SK-N-SH (cell line): ENCODE measurements around the gene MRPS2. TPM values are rescaled to one million over a fixed set of nuclear protein-coding genes. Genes with fewer than 3 reads are reported as not detected.

Experiments used
- CTCF ChIA-PET: fragments of 300-600, 350-600 bp; formaldehyde crosslinking; extraction: SDS; loops from one replicate; lab custom pipeline; 2021; lab: Yijun Ruan, JAX
- POLR2A ChIA-PET: fragments of 350-600 bp; sonication (Branson Sonifier 250); formaldehyde crosslinking; extraction: SDS; loops from one replicate; lab custom pipeline; 2020; ENCODE audit warnings: antibody characterized with exemption, inconsistent platforms; lab: Yijun Ruan, JAX
- DNase-seq: peaks from one replicate; pipeline ENCODE4 v3.0.0; 2012
- H2AFZ ChIP-seq: fragments of 200-600 bp; sonication (generic); 2 replicates; pipeline ENCODE4 v1.8.1; 2016; ENCODE audit warnings: antibody characterized with exemption, mild to moderate bottlenecking, low read depth
- H3F3A ChIP-seq: fragments of 200-600 bp; sonication (generic); replicated peaks from 2 replicates; pipeline ENCODE3; 2016; ENCODE audit warnings: antibody characterized with exemption, mild to moderate bottlenecking; ENCODE audit not compliant: insufficient read depth
- H3K27ac ChIP-seq, 2 experiments: fragments of 200-500 bp in 1 of 2; fragments of 200-600 bp in 1 of 2; sonication (Bioruptor generic) in 1 of 2; sonication (generic), shearing (Covaris generic) in 1 of 2; 2 replicates each; pipeline versions ENCODE4 v1.5.1 to v1.6.1; 2014 to 2016; ENCODE audit warnings: low read depth in 2 of 2, inconsistent platforms in 1 of 2, low read length in 1 of 2, mild to moderate bottlenecking in 1 of 2, mixed read lengths in 1 of 2
- H3K27me3 ChIP-seq: fragments of 200-600 bp; sonication (generic), shearing (Covaris generic); 2 replicates; pipeline ENCODE4 v1.6.1; 2016; ENCODE audit warnings: mixed run types; ENCODE audit not compliant: insufficient read depth
- H3K36me3 ChIP-seq, 2 experiments: fragments of 200-500 bp in 1 of 2; fragments of 200-600 bp in 1 of 2; sonication (Bioruptor generic) in 1 of 2; sonication (generic) in 1 of 2; replicated peaks in 1 of 2; 2 replicates each; pipeline versions ENCODE3 to v1.5.1; 2014 to 2016; ENCODE audit warnings: low read length in 1 of 2, mild to moderate bottlenecking in 1 of 2; ENCODE audit not compliant: insufficient read depth in 2 of 2, control insufficient read depth in 1 of 2
- H3K4me1 ChIP-seq, 2 experiments: fragments of 200-500 bp in 1 of 2; fragments of 200-600 bp in 1 of 2; sonication (Bioruptor generic) in 1 of 2; sonication (generic), shearing (Covaris generic) in 1 of 2; 2 replicates each; pipeline versions ENCODE4 v1.5.1 to v1.6.1; 2014 to 2016; ENCODE audit warnings: low read depth in 1 of 2, low read length in 1 of 2, mixed run types in 1 of 2; ENCODE audit not compliant: insufficient read depth in 2 of 2, control insufficient read depth in 1 of 2
- H3K4me2 ChIP-seq: fragments of 200-600 bp; sonication (generic), shearing (Covaris generic); 2 replicates; pipeline ENCODE4 v1.6.1; 2017; ENCODE audit warnings: mixed run types
- H3K4me3 ChIP-seq, 2 experiments: fragments of 200-500 bp in 1 of 2; fragments of 200-600 bp in 1 of 2; sonication (Bioruptor generic) in 1 of 2; sonication (generic), shearing (Covaris generic) in 1 of 2; 2 replicates each; pipeline versions ENCODE4 v1.5.1 to v1.8.1; 2014 to 2016; ENCODE audit warnings: low read depth in 2 of 2, inconsistent platforms in 1 of 2, low read length in 1 of 2, mild to moderate bottlenecking in 1 of 2, mixed read lengths in 1 of 2, moderate library complexity in 1 of 2
- H3K79me2 ChIP-seq: fragments of 200-600 bp; sonication (generic); 2 replicates; pipeline ENCODE4 v1.8.1; 2017; ENCODE audit warnings: mild to moderate bottlenecking; ENCODE audit not compliant: insufficient read depth
- H3K9ac ChIP-seq: fragments of 200-600 bp; sonication (generic); 2 replicates; pipeline ENCODE4 v1.6.1; 2017; ENCODE audit warnings: mixed run types
- H3K9me2 ChIP-seq: fragments of 200-600 bp; sonication (generic); 2 replicates; pipeline ENCODE4 v1.6.1; 2017; ENCODE audit warnings: mixed run types
- H3K9me3 ChIP-seq: fragments of 200-600 bp; sonication (generic); 2 replicates; pipeline ENCODE4 v1.6.1; 2017; ENCODE audit warnings: mixed run types, mild to moderate bottlenecking, moderate library complexity
- H4K20me1 ChIP-seq: fragments of 200-600 bp; sonication (generic); 2 replicates; pipeline ENCODE4 v1.6.1; 2017; ENCODE audit warnings: mild to moderate bottlenecking, mixed run types; ENCODE audit not compliant: insufficient read depth
- CHD2 ChIP-seq: fragments of 150-350 bp; IDR thresholded peaks from 2 replicates; pipeline ENCODE4 v1.6.1; 2018; ENCODE audit warnings: low read length; ENCODE audit not compliant: partially characterized antibody
- CTCF ChIP-seq: fragments of 200-600 bp; sonication (generic); IDR thresholded peaks from 2 replicates; pipeline ENCODE4 v1.6.1; 2017; ENCODE audit warnings: antibody characterized with exemption, mild to moderate bottlenecking, moderate library complexity
- EP300 ChIP-seq, 2 experiments: IDR thresholded peaks; 2 replicates each; pipeline versions ENCODE4 v1.4.0 to v1.6.1; 2012; ENCODE audit warnings: borderline replicate concordance in 1 of 2, low read depth in 1 of 2, low read length in 1 of 2
- EZH2phosphoT487 ChIP-seq: fragments of 200-600 bp; sonication (generic); IDR thresholded peaks from 2 replicates; pipeline ENCODE4 v1.6.1; 2017; ENCODE audit warnings: low read depth, mixed run types, mild to moderate bottlenecking, antibody characterized with exemption, moderate library complexity, borderline replicate concordance
- FOSL2 ChIP-seq: IDR thresholded peaks from 2 replicates; pipeline ENCODE4 v1.4.0; 2012; ENCODE audit warnings: low read depth, mild to moderate bottlenecking, moderate library complexity, borderline replicate concordance
- FOXM1 ChIP-seq: IDR thresholded peaks from 2 replicates; pipeline ENCODE4 v1.4.0; 2012; ENCODE audit warnings: low read depth, mild to moderate bottlenecking
- GABPA ChIP-seq: IDR thresholded peaks from 2 replicates; pipeline ENCODE4 v1.4.0; 2012; ENCODE audit warnings: low read depth, mild to moderate bottlenecking
- MAX ChIP-seq: IDR thresholded peaks from 2 replicates; pipeline ENCODE4 v1.4.0; 2012; ENCODE audit warnings: low read depth
- MEF2A ChIP-seq: IDR thresholded peaks from 2 replicates; pipeline ENCODE4 v1.4.0; 2012; ENCODE audit warnings: low read depth, borderline replicate concordance
- MXI1 ChIP-seq: IDR thresholded peaks from 2 replicates; pipeline ENCODE4 v1.6.1; 2012; ENCODE audit warnings: mild to moderate bottlenecking, low read depth, low read length, improper control_type of control experiment
- RAD21 ChIP-seq: IDR thresholded peaks from 2 replicates; pipeline ENCODE4 v1.6.1; 2012; ENCODE audit warnings: mild to moderate bottlenecking, low read length
- REST ChIP-seq: IDR thresholded peaks from 2 replicates; pipeline ENCODE4 v1.6.1; 2012; ENCODE audit warnings: mild to moderate bottlenecking, low read depth, low read length, moderate library complexity
- RFX5 ChIP-seq: IDR thresholded peaks from 2 replicates; pipeline ENCODE4 v1.6.1; 2012; ENCODE audit warnings: mild to moderate bottlenecking, improper control_type of control experiment, low read length
- RXRA ChIP-seq: IDR thresholded peaks from 2 replicates; pipeline ENCODE4 v1.4.0; 2012; ENCODE audit warnings: low read depth, mild to moderate bottlenecking, borderline replicate concordance
- SIN3A ChIP-seq: IDR thresholded peaks from 2 replicates; pipeline ENCODE4 v1.6.1; 2012; ENCODE audit warnings: low read depth, mild to moderate bottlenecking, low read length, moderate library complexity, borderline replicate concordance
- SMC3 ChIP-seq: IDR thresholded peaks from 2 replicates; pipeline ENCODE4 v1.6.1; 2012; ENCODE audit warnings: low read depth, low read length, improper control_type of control experiment
- TEAD4 ChIP-seq: IDR thresholded peaks from 2 replicates; pipeline ENCODE4 v1.4.0; 2012; ENCODE audit warnings: mild to moderate bottlenecking, borderline replicate concordance; ENCODE audit not compliant: insufficient read depth
- USF1 ChIP-seq: IDR thresholded peaks from 2 replicates; pipeline ENCODE4 v1.4.0; 2012; ENCODE audit warnings: low read depth, borderline replicate concordance
- USF2 ChIP-seq: fragments of 150-350 bp; IDR thresholded peaks from 2 replicates; pipeline ENCODE4 v1.6.1; 2017; ENCODE audit warnings: antibody characterized with exemption, low read length, low read depth, borderline replicate concordance
- ZBTB33 ChIP-seq: IDR thresholded peaks from 2 replicates; pipeline ENCODE4 v1.4.0; 2012; ENCODE audit warnings: low read depth, borderline replicate concordance
- WGBS: methylation state at CpG from one replicate; pipeline ENCODE4 v1.1.6; 2017; ENCODE audit warnings: low lambda C conversion rate; 5-methylcytosine and 5-hydroxymethylcytosine counted together
- polyA plus RNA-seq, 3 experiments: library from polyadenylated mRNA; depleted of rRNA; stranded (reverse); fragments of >200 nt; gene quantifications; 2 replicates each; pipeline ENCODE4 v1.2.3, GENCODE V29; 2012

Gene MRPS2
- polyA plus RNA-seq, 1 of the 3 experiments (the other 2 are of a cell fraction), result 113 TPM

- Histone ChIP-seq H3K4me2 (no peak overlapping the region), H3K4me3 (no peak overlapping the region), H3K79me2 (no peaks in the 10 kb centered on the region), H3K4me1 (no peaks in the 10 kb centered on the region), H3K27me3 (no peaks in the 10 kb centered on the region), H3K9me2 (no peaks in the 10 kb centered on the region), H3K9me3 (no peaks in the 10 kb centered on the region), H2AFZ (no peak overlapping the region), H3K27ac (no peak overlapping the region), H3K36me3 (no peaks in the 10 kb centered on the region), H3K9ac (no peak overlapping the region), H3F3A (no peaks in the 10 kb centered on the region), H4K20me1 (no peaks in the 10 kb centered on the region)
- ChIA-PET POLR2A (no interaction called here), CTCF (interaction anchor here (1.8 kb wide), 1 partner anchor 27 kb away, joined by 8 read pairs; no protein-coding TSS in a partner anchor)
- DNase-seq, result no peak
- 68% methylated on average over 5 of the region's 10 CpGs for WGBS
- no peak for TF ChIP-seq EZH2phosphoT487
- TF ChIP-seq CTCF, result no peak
- no peak for TF ChIP-seq MEF2A
- no peak for TF ChIP-seq TEAD4
- TF ChIP-seq MAX, result no peak
- TF ChIP-seq USF1, result no peak
- TF ChIP-seq REST, result no peak
- TF ChIP-seq SIN3A, result no peak
- TF ChIP-seq CHD2, result no peak
- TF ChIP-seq FOSL2, result no peak
- no peak for TF ChIP-seq RXRA
- no peak for TF ChIP-seq SMC3
- no peak for TF ChIP-seq RAD21
- no peak for TF ChIP-seq RFX5
- no peak for TF ChIP-seq FOXM1
- TF ChIP-seq EP300 (IDR thresholded peaks at IDR 0.05; ENCODE audit: borderline replicate concordance in 1 of 2, low read depth in 1 of 2, low read length in 1 of 2), result no peak
- no peak for TF ChIP-seq MXI1
- TF ChIP-seq GABPA, result no peak
- no peak for TF ChIP-seq ZBTB33
- TF ChIP-seq USF2, result no peak
- TF ChIP-seq, all 33 proteins: peak for 0
Observed at GRCh38 chr9:135531096-135531495, 30.6 kb downstream of the MRPS2 start.
